ENCODE results near the gene RARB.

- TF ChIP-seq, protein P1, sequence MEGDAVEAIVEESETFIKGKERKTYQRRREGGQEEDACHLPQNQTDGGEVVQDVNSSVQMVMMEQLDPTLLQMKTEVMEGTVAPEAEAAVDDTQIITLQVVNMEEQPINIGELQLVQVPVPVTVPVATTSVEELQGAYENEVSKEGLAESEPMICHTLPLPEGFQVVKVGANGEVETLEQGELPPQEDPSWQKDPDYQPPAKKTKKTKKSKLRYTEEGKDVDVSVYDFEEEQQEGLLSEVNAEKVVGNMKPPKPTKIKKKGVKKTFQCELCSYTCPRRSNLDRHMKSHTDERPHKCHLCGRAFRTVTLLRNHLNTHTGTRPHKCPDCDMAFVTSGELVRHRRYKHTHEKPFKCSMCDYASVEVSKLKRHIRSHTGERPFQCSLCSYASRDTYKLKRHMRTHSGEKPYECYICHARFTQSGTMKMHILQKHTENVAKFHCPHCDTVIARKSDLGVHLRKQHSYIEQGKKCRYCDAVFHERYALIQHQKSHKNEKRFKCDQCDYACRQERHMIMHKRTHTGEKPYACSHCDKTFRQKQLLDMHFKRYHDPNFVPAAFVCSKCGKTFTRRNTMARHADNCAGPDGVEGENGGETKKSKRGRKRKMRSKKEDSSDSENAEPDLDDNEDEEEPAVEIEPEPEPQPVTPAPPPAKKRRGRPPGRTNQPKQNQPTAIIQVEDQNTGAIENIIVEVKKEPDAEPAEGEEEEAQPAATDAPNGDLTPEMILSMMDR (optimal IDR thresholded peaks at IDR 0.05 in 1 of 3, IDR thresholded peaks at IDR 0.05 in 1 of 3, conservative IDR thresholded peaks at IDR 0.05 in 1 of 3; ENCODE audit: extremely low read depth in 1 of 3, insufficient read depth in 2 of 3, low read length in 3 of 3) = no peak
- TF ChIP-seq EZH2 (IDR thresholded peaks at IDR 0.05; ENCODE audit: low read length) = no peak
Observed at GRCh38 chr3:25473246-25473645, 45.2 kb downstream of the RARB start.
